ENCODE data around the gene SLC15A5.
A peak's percentile ranks its signal among the peaks of the same experiment; 100 is the strongest.

Gene SLC15A5

DNA sequence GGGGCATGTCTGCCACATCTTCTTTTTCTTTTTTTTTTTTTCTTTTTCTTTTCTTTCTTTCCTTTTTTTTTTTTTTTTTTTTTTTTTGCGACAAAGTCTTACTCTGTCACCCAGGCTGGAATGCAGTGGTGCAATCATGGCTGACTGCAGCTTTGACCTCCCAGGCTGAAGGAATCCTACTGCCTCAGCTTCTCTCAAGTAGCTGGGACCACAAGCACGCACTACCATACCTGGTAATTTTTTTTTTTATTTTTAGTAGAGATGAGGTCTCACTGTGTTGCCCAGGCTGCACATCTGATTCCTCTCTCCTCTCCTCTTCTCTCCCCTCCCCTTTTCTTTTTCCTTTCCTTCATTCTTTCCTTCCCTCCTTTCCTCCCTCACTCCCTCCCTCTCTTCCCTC, 18.5 kb downstream of the SLC15A5 start:
- DNase-seq: no peak

DNA sequence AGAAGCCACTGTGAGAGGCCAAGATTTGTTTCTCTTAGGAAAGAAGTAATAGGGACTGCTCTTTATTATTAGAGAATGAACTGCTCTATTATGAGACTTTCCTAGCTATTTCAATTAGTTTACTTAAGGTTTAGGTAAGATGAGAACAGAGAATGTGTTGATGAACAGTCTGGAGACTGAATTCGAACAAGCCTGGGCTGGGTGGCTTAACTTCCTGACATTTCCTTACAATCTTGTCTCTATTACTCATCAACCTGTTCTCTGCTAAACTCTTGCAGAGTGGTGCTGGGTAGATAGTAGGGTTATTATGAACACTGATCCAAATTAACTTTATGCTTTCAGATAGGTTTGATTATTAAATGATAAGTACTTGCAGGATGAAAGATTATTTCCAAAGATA, 31.2 kb downstream of the SLC15A5 start:
- no peak for DNase-seq

DNA sequence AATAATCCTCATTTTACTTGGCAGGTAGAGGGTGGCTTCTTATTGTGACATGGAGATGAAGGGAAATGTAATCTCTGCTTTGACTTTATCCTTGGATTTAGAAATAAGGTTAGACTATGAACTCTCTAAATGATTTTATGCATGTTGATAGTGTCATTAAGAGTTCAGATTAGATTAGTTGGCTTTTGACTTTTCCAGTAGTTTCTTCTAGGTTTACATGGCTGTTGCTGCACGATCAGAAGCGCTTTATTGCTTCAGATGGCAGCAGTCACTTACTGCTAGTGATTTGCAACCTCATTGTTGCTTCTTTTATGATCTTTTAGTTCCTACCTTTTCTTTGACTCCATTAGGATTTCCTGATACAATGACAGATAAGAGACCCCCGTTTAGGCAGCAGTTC, 32.3 kb downstream of the SLC15A5 start:
- no peak for DNase-seq

DNA sequence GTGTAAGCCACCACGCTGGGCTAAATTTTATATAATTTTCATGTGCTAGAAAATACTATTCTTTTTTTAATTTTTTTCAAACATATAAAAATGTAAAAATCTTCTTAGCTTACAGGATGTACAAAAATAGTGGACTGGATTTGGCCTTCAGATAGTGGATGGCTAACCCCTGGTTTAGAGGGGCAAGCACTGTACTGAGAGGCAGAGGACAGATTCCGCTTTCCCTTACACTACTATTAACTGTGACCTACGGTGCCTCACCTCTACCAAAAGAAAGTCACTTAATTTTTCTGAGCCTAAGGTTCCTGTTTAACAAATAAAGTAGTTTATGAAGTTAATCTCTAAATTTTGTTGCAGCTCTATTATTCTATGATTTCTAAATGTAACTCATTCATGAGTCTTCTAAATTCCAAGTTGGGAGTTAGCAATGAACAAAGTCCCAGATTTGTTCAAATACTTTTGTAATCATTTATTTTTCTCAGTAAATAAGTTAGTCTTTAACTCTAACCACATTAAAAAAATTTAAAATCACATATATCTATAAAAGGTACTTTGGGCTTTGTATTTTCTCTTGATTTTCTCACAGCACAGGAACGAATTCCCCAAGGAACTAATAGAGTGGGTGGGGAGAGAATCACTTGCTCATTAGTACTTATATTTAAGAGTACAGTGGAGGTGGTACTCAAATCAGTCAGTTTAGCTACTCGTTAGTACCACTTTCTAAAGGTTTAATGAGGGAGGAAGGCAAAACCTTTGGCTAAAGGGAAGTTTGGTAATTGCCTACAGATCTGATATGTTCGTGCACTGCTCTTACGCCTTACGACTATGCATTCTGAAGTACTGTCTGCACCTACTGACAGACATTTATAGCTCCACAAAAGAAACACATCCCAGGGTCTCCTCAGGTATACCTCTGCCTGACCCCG, 33.7 kb downstream of the SLC15A5 start:
- no peak for DNase-seq

DNA sequence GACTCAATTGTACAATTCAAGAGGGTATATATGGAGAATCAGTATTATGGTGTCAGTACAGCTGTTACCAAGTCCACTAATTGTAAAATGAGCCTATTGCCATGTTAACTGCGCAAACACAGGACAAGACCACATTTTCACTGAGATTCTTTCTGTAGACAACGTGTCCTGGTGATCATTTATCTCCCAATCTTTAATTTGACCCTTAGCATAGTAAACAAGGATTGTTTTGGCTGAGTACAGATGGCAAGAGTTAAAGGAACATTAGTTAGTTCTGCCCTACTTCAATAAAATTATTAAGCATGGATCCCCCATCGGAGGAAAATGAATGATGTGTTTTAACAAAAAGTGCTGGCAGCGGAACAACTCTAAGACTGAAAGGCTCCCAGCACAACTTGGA, 36.1 kb downstream of the SLC15A5 start:
- DNase-seq: no peak

DNA sequence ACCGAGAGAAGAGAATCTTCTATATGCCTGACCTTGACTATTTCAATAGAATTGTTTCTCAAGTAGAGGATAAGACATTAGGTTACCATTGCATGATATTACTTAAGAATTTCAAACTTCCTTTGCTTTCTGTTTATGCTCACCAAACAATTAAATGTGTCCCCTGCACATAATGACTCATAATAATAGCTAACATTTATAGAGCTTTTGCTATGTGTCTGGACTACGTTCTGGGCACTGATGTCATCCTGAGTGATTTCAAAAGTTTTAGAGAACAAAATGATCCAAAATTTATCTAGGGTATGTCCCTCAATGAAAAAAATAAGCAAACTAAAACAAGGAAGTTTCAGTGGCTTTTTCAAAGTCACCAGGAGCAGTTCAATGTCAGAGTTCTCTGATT, 38.8 kb downstream of the SLC15A5 start:
- DNase-seq: no peak

DNA sequence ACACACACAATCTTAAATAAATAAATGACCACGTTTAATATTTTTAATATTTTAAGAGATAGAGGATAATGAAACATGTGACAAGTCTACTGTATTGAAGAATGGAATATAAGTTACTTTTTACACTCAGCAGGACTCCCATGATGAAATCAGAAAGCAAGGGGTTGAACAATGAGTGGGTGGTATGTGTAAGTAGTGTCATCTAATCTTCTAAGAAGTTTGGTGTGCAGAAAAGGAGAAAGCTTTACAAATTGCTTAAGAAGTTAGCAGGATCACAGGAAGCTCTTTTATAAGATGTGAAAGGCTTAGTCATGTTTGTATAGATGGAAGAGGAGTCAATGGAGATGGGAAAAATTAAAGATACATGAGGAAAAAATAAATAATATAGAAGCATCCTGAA, 47.8 kb downstream of the SLC15A5 start:
- no peak for DNase-seq

DNA sequence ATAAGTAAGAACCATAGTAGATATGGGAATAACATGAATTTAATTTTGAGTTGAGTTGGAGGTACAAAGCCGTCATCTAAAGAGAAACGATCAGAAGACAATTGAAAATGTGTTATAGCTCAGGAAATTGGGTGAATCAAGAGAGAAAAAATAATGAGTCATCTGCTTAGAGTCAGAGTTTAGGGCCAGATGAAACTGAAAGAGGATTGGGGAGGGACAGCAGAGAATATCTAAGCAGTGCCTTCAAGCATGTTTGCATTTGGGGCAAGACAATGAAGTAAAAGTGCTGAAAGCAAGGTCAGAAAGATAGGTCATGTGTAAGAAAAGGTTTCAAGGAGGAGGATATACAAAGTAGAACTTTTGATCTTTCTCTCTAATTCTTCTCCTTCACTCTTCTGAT, 49.4 kb downstream of the SLC15A5 start:
- DNase-seq: no peak

DNA sequence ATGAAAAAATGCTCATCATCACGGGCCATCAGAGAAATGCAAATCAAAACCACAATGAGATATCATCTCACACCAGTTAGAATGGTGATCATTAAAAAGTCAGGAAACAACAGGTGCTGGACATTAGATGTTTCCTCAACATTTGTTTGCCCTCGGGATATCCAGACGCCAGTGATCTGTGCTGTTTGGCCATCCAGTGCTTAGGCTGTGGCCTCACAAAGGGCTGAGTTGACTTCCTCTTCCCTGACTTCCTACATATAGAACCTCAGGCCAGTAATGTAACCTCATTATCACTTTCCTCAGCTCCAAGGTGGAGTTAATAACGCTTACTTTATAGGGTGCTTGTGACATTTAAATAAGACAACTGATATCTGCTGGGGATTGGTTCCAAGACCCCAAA, 51.8 kb downstream of the SLC15A5 start:
- no peak for DNase-seq

DNA sequence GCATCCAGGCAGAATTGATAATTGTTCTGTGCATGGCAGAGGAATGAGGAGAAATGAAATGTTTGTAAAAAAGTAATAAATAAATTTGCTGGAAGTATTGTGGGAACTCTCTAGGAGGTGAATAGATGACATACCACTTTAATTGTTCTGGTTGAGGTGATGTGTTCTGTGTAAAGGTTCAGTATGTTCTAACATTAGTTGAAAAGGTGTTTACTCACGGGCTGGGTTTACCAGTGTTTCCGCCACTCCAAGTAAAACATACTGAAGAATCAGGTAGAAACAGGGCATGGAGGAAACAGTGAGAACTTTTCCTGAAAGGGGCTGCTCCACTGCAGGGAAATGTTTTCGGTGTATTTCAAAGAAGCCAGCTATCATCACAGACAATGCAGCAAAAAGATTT, 53.3 kb downstream of the SLC15A5 start:
- DNase-seq: no peak

DNA sequence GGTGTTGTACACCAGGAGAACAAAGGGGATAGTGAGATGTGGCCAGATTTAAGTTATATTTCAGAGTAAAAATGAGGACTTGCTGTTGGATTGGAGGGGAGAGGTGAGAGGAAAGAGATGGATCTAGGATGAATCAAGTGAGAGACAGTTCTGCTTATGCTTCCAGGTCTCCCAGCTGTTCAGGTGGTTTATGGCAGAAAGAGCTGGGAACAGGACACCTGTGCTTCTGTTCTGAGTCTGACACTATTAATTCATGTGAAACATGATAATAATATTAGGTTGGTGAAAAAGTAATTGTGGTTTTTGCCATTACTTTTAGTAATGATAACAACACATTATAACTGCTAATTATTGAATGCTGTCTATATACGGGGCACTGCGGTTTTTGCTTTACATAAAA, 55.7 kb downstream of the SLC15A5 start:
- DNase-seq: no peak

DNA sequence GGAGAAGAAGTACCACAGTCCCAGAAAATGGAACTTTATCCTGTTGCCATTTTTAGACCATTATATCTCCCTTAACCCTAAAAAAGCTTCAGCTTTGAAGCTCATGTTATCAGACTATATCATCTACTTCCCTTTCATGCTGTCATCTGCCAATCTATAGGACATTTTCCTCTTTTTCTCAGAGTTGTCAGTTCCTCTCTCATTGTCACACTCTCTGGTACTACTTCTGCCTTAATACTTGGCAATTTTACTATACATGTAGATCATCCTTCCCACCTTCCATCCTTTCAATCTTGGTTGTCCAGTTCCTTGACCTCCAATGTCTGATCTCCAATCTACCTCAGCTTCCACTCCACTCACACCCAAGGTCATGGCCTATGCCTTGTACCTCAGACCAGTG, 57.4 kb downstream of the SLC15A5 start:
- DNase-seq: no peak

DNA sequence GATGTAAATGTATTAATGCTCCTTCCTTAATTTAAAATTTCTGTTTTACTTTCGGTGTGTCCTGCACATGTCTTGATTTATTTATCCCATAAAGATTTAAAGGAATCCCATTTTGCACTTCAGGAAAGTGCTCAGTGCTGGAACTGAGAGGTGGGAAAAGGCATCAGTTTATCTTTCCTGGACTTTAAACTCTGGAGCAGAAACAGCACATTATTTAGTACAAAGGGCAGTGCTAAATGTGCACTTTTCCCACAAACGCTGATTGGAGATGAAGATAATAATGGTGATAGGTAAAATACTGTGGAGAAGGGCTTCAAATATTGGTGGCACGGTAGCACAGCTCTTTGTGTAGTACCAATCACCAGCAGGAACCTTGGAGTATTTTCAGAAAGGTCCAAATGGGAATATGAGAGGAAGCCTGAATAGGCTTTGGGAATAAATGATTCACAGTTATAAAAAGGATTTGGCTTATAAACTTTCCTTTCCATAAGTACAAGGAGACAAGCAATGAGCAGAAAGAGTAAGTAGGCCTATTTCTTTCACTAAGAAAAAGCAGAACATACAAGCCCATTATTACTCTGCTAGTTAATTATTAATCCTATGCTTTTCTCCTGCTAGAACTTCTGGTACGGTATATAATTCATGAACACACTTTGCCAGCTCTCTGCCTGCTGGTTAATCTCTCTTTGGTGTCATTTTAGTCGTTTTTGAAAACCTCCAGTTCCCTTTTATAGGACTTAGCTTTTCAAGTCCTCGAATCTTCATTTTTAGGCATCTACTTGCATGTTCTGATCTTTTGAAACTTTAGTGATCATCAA, 58.3 kb downstream of the SLC15A5 start:
- DNase-seq: no peak

DNA sequence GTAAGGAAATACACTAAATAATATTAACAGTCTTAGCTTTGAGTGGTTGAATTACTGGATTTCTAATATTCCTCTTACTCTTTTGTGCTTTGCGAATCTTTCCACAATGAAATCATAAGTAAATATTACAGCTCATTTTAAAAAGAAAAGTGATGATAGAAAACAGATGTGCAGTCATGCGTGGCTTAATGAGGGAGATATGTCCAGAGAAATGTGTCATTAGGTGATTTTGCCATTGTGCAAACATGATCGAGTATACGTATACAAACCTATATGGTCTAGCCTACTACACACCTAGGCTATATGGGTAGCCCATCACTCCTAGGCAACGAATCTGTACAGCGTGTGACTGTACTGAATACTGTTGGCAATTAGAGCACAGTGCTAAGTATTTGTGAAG, 59.3 kb downstream of the SLC15A5 start:
- no peak for DNase-seq

DNA sequence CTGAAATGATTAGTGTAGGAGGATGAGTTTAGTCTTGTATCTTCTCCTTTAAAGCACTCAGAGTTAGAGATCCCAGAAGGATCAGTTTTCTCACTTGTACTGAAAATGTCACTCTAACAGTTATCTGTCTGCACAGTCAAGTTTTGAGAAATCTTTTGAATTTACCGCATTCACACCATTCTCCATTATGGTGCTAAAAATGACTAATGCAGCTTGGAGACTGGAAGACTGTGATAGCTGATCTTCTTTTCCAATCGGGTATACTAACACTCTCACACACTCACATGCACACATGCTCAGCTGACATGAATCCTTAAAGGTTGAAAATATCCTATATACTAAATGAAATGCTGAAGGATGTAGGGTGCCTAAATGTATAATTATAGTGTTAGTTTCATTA, 65.8 kb downstream of the SLC15A5 start:
- no peak for DNase-seq

DNA sequence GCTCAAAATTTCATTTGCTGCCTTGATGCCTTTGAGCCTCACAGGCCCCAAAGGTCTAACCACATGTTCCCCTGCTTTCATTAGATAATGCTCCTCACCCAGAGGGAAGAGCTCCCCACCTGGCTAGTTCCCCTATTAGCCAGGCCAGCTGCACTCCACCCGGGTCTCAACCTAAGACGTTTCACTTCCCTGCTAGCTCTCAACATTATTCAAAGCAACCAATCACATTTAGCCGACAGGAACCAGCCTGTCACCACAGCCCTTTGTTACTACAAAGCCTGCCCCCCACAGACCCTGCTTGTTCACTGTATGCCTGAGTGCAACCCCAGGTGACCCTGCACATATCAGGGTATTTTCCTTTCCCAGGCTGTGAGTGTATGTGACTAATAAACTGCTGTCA, 78.6 kb downstream of the SLC15A5 start:
- no peak for DNase-seq

DNA sequence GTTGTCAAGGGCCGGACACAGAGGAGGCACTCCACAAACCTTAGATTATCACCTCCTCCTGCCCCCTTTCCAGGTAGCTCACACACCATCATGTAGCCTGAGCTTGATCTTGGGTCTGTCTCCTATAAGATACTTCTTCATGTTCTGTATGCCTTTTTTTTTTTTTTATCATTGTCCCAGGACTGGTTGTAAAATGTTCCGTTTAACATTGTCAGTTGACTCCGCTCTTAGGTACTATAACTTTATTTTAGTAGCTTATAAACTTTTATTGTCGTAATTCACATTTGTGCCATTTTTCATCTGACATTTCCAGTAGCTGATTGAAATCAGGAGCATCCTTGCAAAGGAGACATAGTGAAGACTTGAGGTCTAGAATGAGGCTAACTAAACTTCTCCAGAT, 79.9 kb downstream of the SLC15A5 start:
- DNase-seq: no peak

DNA sequence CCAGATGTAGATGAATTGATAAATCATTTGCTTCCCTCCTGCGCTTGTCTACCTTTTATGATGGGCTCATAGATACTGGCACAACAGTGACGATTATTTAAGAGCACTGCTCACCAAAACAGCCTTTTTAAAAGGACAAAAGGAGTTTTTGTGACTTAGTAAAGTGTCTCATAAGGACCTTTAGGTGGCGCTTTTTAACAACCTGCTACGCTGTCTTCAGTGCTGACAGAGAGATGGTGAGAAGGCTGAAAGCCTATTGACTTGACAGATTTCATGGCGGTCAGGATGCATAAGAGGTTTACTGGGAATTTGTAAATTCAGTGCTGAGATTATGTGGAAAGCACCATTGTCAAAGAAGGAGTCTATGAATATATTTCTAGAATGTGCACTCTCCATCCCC, 87.6 kb downstream of the SLC15A5 start:
- no peak for DNase-seq

DNA sequence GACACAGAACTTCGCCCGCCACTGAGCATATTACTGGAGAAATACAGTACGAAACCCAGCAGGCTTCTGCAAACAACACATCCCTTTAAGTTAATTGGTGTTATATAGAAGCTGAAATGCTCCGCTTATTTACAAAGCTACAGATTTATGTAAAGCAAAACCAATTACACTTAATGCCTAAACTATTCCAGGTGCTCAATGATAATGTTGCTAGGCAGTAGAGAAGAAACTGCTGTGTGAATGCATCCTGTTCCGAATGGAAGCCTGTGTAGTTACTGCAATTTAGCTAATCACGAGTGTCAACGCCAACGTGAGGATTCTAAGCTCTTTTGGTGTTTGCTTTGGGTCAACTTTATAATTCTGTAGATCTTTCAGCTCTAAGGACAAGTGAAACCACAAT, 89.8 kb downstream of the SLC15A5 start:
- peak; percentile 80 for DNase-seq

DNA sequence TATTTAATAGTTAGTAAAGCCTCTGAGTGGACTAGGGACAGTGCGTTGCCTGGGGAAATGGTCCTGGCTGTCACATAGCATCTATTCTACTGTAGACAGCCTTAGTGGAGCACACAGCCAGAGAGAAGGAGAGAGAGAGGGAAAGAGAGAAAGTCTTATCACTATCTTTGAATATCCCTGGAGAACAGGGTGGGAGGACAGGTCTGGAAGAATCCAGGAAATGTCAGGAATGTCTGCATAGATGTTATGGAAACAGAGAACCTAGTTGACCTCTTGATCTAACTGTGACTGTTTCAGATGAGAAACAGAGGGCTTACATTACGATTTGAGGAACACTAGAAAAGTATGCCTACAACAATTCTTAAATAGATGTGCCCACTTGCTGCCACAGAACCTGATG, 92.8 kb downstream of the SLC15A5 start:
- DNase-seq: no peak

DNA sequence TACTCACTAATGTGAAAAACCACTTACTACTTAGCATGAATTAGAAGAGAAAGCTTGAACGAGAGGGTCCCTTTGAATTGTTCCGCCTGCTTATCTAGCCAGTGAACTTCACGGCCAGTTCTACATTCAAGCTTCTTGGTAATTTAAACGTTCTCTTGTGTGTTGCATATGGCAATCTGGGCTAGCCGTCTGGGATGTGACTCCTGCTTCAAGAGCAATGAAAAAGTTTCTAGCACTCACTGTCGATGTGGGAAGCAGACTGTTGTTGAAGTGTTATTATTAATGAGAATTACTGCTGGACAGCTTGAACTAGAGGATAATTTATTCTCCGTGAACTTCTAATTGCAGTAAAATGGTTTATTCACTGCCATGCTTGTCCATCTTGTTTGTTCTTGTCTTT, 93.9 kb downstream of the SLC15A5 start:
- no peak for DNase-seq

DNA sequence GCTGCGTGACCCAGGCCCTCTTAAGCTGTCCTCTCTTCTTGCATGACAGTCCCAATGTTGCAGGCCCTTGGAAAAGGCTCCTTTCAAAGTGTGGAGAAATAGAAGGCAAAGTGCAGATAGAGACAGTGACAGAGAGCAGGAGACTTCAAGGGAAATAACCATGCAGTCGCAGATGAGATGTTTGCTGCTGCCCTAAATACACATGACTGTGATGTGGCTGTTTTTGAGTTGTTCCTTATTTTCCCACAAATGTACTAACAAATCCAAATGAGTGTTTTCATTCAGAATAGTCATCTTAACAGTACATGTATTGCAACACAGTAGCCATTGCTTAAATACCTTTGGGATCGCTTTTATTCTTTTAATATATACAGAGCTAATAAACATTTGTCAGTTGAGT, 101.6 kb downstream of the SLC15A5 start:
- no peak for DNase-seq

DNA sequence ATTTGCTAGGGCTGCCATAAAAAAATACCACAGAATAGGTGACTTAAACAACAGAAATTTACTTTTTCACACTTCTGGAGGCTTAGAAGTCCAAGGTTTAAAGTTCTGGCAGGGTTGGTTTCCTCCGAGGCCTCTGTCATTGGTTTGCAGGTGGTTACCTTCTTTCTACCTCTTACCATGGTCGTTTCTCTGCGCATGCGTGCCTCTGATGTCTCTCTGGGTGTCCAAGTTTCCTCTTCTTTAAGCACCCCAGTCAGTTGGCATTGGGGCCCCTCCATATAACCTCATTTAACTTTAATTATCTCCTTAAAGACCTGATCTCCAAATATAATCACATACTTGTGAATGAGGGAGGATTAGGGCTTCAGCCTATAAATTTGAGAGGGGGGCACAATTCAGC, 103.2 kb downstream of the SLC15A5 start:
- DNase-seq: no peak

DNA sequence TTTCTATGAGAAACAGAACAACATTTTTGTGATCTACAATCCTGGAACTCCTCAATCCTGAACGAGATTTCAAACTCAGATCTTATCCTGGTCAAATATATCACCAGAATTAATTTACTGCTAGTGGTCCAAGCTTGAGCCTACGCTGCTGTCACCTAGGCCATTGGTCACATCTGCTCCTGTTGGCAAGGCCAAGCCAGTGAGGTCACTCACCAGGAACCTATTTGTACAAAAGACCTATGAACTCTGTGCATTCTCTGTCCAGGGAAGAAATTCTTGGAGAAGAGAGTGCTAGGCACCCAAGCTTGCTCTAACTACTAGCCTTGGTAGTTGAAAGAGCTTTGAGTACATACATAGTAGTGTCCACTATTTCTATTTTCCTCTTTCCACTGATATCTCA, 106.1 kb downstream of the SLC15A5 start:
- DNase-seq: no peak

All from NCI-H774 (cell line).